Stimulated activated naive CD8-positive, alpha-beta T cell treated with anti-CD3 and anti-CD28 coated beads, Interleukin-15, Interleukin-2, amounts not matched to agents 100 U/mL and 50 U/mL, for 24 hours (primary cell): ENCODE measurements around the gene RALGAPA2.

Experiments used
- ATAC-seq: fragments of 150-1000 bp; cut with Tn5 transposase; one replicate; pipeline ENCODE4 v1.10.0; 2021
- DNase-seq: peaks from one replicate; pipeline ENCODE4 v3.0.0; 2021

Gene RALGAPA2

DNA sequence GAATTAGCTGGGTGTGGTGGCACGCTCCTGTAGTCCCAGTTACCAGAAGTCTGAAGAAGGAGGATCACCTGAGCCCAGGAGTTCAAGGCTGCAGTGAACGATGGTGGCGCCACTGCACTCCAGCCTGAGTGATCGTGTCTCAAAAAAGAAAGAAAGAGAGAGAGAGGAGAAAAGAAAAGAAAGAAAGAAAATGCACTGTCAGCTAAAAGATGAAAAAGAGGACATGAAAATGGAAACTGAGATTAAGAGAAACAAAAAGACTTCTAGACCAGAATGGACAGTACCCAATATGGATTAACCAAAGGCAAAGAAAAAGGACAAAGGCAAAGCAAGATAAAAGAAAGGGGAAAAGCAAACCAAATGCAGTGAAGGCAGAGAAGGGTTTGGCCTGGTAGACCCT, 9.0 kb upstream of the RALGAPA2 start:
- DNase-seq (no peak), ATAC-seq (no peak)

GRCh38 chr20:20720158-20720557, 7.7 kb upstream of the RALGAPA2 start:
- ATAC-seq = no peak
- DNase-seq = no peak

- ATAC-seq (no peak), DNase-seq (no peak)
Measured at GRCh38 chr20:20719411-20719810, 7.0 kb upstream of the RALGAPA2 start.

GRCh38 chr20:20713244-20713765, 861 bp upstream of the RALGAPA2 start:
- no peak for ATAC-seq

DNA sequence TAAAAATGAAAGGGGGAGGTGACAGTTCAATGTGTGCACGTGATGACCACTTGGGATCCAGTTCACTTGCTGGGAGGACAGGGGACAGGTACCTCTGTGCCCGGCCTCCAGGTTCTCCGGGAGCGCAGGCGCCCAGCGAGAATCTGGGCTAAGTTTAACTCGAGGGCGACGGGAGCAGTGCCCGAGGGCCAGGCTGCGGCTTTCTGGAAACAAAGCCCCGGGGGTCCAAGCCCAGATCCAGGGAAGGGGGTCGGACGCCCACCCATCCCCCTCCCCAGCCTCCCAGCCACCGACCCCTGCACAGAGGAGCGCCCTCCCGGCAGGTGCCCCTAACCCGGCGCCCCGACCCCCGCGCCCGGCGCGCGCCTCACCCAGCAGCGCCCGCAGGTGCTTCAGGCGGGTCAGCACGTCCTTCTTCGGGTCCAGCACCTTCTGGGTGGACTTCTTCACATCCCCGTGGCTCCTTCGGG, 405 bp downstream of the RALGAPA2 start:
- DNase-seq = peak; percentile 20
- no peak for ATAC-seq

More at GRCh38 chr20:20713244-20713765, 861 bp upstream of the RALGAPA2 start:
- peak; percentile 12 for DNase-seq

- DNase-seq (peak; percentile 14), ATAC-seq (no peak)
Measured at GRCh38 chr20:20711413-20711812, 1.0 kb downstream of the RALGAPA2 start.

- no peak for DNase-seq
- no peak for ATAC-seq
Measured at GRCh38 chr20:20710443-20711315, 1.8 kb downstream of the RALGAPA2 start.

GRCh38 chr20:20709887-20710286, 2.6 kb downstream of the RALGAPA2 start:
- ATAC-seq (no peak), DNase-seq (no peak)

DNA sequence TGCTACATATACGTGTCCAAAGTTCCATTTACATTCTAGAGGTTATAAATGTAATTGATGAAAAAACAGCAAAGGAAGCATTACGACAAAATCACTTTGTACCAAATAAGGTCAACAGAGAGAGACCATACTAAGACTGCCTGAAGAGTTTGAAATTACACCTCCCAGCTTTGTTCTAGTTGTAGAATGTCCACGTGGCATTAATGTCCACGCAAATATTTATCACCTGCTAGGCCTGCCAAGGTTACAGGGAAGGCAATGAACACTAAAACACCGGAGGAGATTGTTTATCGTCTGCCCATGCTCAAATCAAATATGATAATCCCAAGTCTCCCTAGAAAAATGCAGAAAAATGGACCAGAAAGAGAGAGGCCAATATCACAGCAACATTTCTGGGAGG, 6.2 kb downstream of the RALGAPA2 start:
- no peak for ATAC-seq
- no peak for DNase-seq

GRCh38 chr20:20702330-20703245, 9.9 kb downstream of the RALGAPA2 start:
- no peak for DNase-seq
- no peak for ATAC-seq

GRCh38 chr20:20699917-20700316, 12.5 kb downstream of the RALGAPA2 start:
- ATAC-seq (no peak), DNase-seq (no peak)

DNA sequence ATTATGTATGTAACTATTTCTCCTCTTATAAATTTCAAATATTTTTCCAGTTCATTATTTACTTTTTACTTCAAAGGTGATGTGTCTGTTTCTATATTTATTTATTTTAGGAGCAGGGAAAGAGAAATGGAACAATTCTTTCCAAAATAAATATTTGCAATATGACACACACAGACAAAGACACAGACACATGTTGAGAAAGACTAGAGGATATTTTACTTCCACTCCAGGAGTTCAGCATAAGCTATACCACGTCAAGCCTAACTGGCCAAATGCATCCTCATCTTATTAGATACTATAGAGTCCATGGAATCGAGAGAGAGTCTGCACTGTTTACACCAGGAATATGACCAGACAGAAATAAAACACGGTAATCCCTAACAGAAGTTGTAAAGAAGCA, 13.3 kb downstream of the RALGAPA2 start:
- ATAC-seq = no peak
- DNase-seq = no peak

DNA sequence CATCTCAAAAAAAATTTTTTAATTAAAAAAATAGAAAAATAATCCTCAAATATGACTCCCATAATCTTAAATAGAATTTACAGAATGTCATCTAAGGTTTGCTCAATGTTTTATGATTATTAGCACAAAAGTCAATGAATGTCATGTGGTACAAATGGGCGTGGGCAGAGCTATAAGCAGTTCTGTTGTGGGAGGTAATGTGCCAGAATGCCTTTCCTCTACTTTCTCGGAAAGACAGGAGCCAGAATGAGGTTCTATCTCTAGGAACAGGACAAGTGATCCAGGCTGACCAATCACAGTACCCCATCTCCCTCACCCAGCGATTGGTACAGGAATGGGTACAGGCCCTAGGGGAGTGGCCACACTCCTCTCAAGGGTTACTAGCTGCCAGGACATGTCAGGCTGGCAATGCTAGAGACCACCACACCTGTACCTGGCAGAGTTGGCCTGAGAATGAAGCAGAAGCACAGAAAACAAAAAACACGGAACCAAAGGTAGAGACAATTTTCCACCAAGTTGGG, 15.1 kb downstream of the RALGAPA2 start:
- ATAC-seq (no peak), DNase-seq (no peak)

GRCh38 chr20:20695250-20695816, 17.1 kb downstream of the RALGAPA2 start:
- DNase-seq (no peak), ATAC-seq (no peak)

- DNase-seq (no peak), ATAC-seq (no peak)
Measured at GRCh38 chr20:20694591-20694990, 17.9 kb downstream of the RALGAPA2 start.

DNA sequence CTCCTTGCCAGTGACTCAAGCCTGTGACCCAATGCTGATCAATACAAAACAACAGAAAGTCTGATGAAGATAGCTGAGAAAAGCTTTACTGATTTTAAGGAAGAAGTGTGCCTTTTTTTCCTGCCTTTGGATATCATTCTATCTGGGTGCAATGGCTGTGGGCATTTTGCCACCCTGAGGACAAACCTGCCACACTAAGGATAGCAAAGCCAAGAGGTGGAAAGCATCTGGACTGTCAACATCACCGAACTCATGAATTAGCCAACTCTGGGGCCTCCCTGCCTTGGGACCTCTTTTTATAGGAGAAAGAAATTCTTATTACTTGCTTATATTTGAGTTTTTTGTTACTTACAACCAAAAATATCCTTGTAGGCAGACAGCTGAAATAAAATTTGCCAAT, 19.9 kb downstream of the RALGAPA2 start:
- DNase-seq (no peak), ATAC-seq (no peak)

DNA sequence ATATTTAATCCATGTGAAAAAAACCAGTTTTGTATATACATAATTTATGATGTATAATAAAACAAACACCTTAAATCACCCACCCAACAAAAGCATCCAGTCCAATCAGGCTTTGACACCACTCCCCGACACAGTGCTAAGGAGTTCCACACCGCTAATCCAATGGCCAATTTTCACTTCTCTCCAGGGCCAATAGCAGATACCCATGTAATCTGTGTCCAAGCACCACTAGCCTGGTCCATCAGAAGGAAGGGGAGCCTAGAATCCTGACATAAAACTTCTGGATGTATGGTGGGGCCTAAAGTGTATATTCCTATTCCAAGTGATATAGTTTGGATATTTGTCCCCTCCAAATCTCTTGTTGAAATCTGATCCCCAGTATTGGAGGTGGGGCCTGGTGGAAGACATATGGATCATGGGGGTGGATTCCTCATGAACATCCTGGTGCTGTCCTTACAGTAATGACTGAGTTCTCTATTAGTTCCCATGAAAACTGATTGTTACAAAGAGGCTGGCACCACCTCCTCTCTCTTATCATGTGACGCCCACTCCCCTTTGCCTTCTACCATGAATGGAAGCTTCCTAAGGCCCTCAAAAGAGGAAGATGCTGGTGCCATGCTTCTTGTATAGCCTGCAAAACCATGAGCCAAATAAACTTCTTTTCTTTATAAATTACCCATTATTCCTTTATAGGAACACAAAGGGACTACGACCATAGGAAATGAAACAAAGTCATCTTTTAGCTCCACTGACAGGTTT, 20.8 kb downstream of the RALGAPA2 start:
- DNase-seq = no peak
- ATAC-seq = no peak

DNA sequence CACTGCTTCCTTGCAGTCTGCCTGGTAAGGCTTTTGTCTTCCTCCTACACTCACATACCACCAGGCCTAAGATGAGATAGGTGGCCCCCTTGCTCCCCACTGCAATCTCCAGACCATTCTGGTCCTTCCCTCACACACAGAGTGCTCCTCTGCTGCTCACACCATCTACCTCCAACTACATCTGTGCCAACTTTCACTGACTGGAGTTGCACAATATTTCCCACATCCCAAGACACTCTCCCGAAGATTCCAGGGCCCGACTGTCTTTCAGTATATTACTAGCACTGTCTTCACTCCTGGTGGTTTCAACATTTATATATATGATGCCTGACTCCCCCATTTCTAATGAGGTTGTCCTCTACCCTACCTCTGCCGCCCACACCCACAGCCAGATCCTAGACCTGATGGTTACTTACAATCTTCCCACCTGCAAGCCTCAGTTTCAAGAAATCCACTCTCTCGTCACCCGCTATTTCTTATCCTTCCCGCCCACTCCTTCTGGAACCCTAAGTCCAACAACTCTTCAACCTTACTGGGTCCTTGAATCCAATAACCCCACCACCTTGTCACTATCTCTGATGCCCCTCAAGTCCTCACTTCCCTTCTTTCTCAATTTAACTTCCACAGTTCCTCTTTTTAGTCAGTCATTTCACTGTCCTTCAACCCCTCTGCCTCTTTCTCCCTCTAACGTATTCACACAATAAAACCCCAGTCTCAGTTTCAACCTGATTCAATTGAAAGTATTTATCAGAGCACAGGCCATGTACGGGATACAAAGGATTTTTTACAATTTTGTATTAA, 21.6 kb downstream of the RALGAPA2 start:
- ATAC-seq = no peak
- DNase-seq = no peak

GRCh38 chr20:20687319-20687718, 25.1 kb downstream of the RALGAPA2 start:
- no peak for DNase-seq
- no peak for ATAC-seq

DNA sequence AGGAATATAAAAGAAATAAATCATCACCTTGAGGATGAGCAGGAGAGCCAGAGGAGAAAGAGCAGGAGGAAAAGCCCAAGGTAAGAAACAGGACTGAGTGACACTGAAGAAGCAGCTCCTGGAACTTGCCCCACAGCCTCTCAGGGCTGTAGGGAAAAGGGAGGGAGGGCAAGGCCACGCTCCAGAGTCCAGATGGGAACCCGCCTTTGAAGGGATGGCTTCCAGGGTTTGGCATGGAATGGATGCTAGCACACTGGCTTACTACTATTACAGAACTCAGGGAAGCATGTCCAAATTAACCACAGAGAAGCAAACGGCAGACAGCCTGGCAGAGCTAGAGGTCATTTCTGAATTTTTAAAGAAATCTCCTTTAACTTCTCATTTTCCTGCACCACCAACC, 26.8 kb downstream of the RALGAPA2 start:
- no peak for ATAC-seq
- no peak for DNase-seq
